ENCODE data around the gene MED12L. TPM values are rescaled to one million over a fixed set of nuclear protein-coding genes. Genes with fewer than 3 reads are reported as not detected.
A peak's percentile ranks its signal among the peaks of the same experiment; 100 is the strongest.

The MED12L gene
- total RNA-seq, 1 donor from 2014 or later = 1.4 TPM

GRCh38 chr3:151152455-151153079 lies 67.1 kb downstream of the MED12L start:
- no peak for DNase-seq (ENCODE audit: extremely low spot score, unreplicated experiment)
- Mint-ChIP-seq H3K9me3 (ENCODE audit: unreplicated experiment) (no peaks in the 10 kb centered on the region), H3K4me1 (ENCODE audit: unreplicated experiment) (peaks cover 16% of the 10 kb centered on the region), H3K4me3 (ENCODE audit: unreplicated experiment) (no peak overlapping the region), H3K27me3 (ENCODE audit: unreplicated experiment) (peaks cover 4% of the 10 kb centered on the region), H3K36me3 (ENCODE audit: unreplicated experiment) (no peaks in the 10 kb centered on the region), H3K27ac (ENCODE audit: unreplicated experiment) (no peak overlapping the region)
- no peak for TF ChIP-seq CTCF (IDR thresholded peaks at IDR 0.05)

GRCh38 chr3:151154566-151154965 lies 69.1 kb downstream of the MED12L start:
- Mint-ChIP-seq H3K9me3 (ENCODE audit: unreplicated experiment) (no peaks in the 10 kb centered on the region), H3K27me3 (ENCODE audit: unreplicated experiment) (no peaks in the 10 kb centered on the region), H3K4me1 (ENCODE audit: unreplicated experiment) (peaks cover 16% of the 10 kb centered on the region), H3K27ac (ENCODE audit: unreplicated experiment) (no peak overlapping the region), H3K36me3 (ENCODE audit: unreplicated experiment) (no peaks in the 10 kb centered on the region), H3K4me3 (ENCODE audit: unreplicated experiment) (no peak overlapping the region)
- DNase-seq (ENCODE audit: extremely low spot score, unreplicated experiment) = no peak
- TF ChIP-seq CTCF (IDR thresholded peaks at IDR 0.05) = no peak

GRCh38 chr3:151155409-151156128 lies 70.1 kb downstream of the MED12L start:
- no peak for DNase-seq (ENCODE audit: extremely low spot score, unreplicated experiment)
- Mint-ChIP-seq H3K4me1 (ENCODE audit: unreplicated experiment) (peaks cover 16% of the 10 kb centered on the region), H3K36me3 (ENCODE audit: unreplicated experiment) (no peaks in the 10 kb centered on the region), H3K27ac (ENCODE audit: unreplicated experiment) (peak overlapping the region; percentile 66), H3K27me3 (ENCODE audit: unreplicated experiment) (no peaks in the 10 kb centered on the region), H3K4me3 (ENCODE audit: unreplicated experiment) (no peak overlapping the region), H3K9me3 (ENCODE audit: unreplicated experiment) (no peaks in the 10 kb centered on the region)
- TF ChIP-seq CTCF (IDR thresholded peaks at IDR 0.05) = no peak

- Mint-ChIP-seq H3K36me3 (ENCODE audit: unreplicated experiment) (no peaks in the 10 kb centered on the region), H3K27me3 (ENCODE audit: unreplicated experiment) (no peaks in the 10 kb centered on the region), H3K4me1 (ENCODE audit: unreplicated experiment) (peaks cover 16% of the 10 kb centered on the region), H3K27ac (ENCODE audit: unreplicated experiment) (no peak overlapping the region), H3K4me3 (ENCODE audit: unreplicated experiment) (no peak overlapping the region), H3K9me3 (ENCODE audit: unreplicated experiment) (no peaks in the 10 kb centered on the region)
- peak; percentile 63 for TF ChIP-seq CTCF (IDR thresholded peaks at IDR 0.05)
- DNase-seq (ENCODE audit: extremely low spot score, unreplicated experiment) = no peak
These were observed 71.3 kb downstream of the MED12L start for GRCh38 chr3:151156618-151157216.

- no peak overlapping the region for H3K27ac Mint-ChIP-seq (ENCODE audit: unreplicated experiment)
- no peak for DNase-seq (ENCODE audit: extremely low spot score, unreplicated experiment)
- no peaks in the 10 kb centered on the region for H3K27me3 Mint-ChIP-seq (ENCODE audit: unreplicated experiment)
- H3K9me3 Mint-ChIP-seq (ENCODE audit: unreplicated experiment) = no peaks in the 10 kb centered on the region
- no peak overlapping the region for H3K4me3 Mint-ChIP-seq (ENCODE audit: unreplicated experiment)
- H3K36me3 Mint-ChIP-seq (ENCODE audit: unreplicated experiment) = no peaks in the 10 kb centered on the region
- no peak for TF ChIP-seq CTCF (IDR thresholded peaks at IDR 0.05)
- H3K4me1 Mint-ChIP-seq (ENCODE audit: unreplicated experiment) = peaks cover 16% of the 10 kb centered on the region
These were observed 74.3 kb downstream of the MED12L start for GRCh38 chr3:151159806-151160205.
